PC-3 (cell line): ENCODE data around the gene USP53.

ENCODE experiments used
- CTCF ChIP-seq: fragments of 300-600 bp; sonication (generic); conservative IDR thresholded peaks from 2 replicates; pipeline ENCODE4 v1.5.1; 2017; ENCODE audit warnings: antibody characterized with exemption, low read depth, mild to moderate bottlenecking, low read length
- EZH2 ChIP-seq: fragments of 300-600 bp; sonication (generic); IDR thresholded peaks from one replicate; pipeline ENCODE4 v1.6.1; 2017; ENCODE audit warnings: antibody characterized with exemption, mild to moderate bottlenecking, low read length; ENCODE audit not compliant: unreplicated experiment

- TF ChIP-seq CTCF, result no peak
- TF ChIP-seq EZH2, result no peak
These were observed 5.6 kb downstream of the USP53 start for GRCh38 chr4:119218093-119218492.
